IMR-90 (cell line): ENCODE measurements around the gene SYTL2. TPM values are rescaled to one million over a fixed set of nuclear protein-coding genes. Genes with fewer than 3 reads are reported as not detected.

Experiments
- ATAC-seq: fragments of 200-7000 bp; cut with Tn5 transposase; 2 replicates; pipeline ENCODE4 v1.9.1; 2020; ENCODE audit warnings: low read depth, mild to moderate bottlenecking, moderate library complexity
- BruUV-seq: library from RNA; stranded (reverse); fragments of 400-500 nt; replicated peaks from 2 replicates; lab custom pipeline; 2021; lab: Mats Ljungman, UMichigan
- CTCF ChIA-PET: fragments of 300-600 bp; formaldehyde crosslinking; extraction: SDS; loops from one replicate; lab custom pipeline; 2021; ENCODE audit warnings: antibody characterized with exemption; lab: Yijun Ruan, JAX
- POLR2A ChIA-PET: fragments of 300-600 bp; sonication (Branson Sonifier 250); formaldehyde crosslinking; loops from one replicate; lab custom pipeline; 2022; ENCODE audit warnings: antibody characterized with exemption; ENCODE audit not compliant: unreplicated experiment; lab: Charles Lee
- DNase-seq: peaks from one replicate; pipeline ENCODE4 v3.0.0; 2013
- H2AFZ ChIP-seq: replicated peaks from 2 replicates; pipeline ENCODE3; 2013; ENCODE audit warnings: low read length, mild to moderate bottlenecking; ENCODE audit not compliant: poor library complexity
- H2AK5ac ChIP-seq: 2 replicates; pipeline ENCODE4 v1.6.1; 2013; ENCODE audit warnings: low read depth, low read length, inconsistent platforms
- H2AK9ac ChIP-seq: replicated peaks from 2 replicates; pipeline ENCODE3; 2013; ENCODE audit warnings: mild to moderate bottlenecking, low read depth, low read length, moderate library complexity; ENCODE audit not compliant: poor library complexity
- H2BK120ac ChIP-seq: 2 replicates; pipeline ENCODE4 v1.6.1; 2013; ENCODE audit warnings: low read depth, low read length, inconsistent platforms
- H2BK15ac ChIP-seq: 3 replicates; pipeline ENCODE4 v1.6.1; 2013; ENCODE audit warnings: low read depth, low read length, inconsistent platforms
- H2BK20ac ChIP-seq: 2 replicates; pipeline ENCODE4 v1.6.1; 2013; ENCODE audit warnings: low read depth, mild to moderate bottlenecking, inconsistent platforms, low read length, moderate library complexity
- H2BK5ac ChIP-seq: 2 replicates; pipeline ENCODE4 v1.6.1; 2013; ENCODE audit warnings: mild to moderate bottlenecking, low read depth, low read length, inconsistent platforms; ENCODE audit not compliant: poor library complexity, severe bottlenecking
- H3K14ac ChIP-seq: replicated peaks from 2 replicates; pipeline ENCODE4 v1.6.1; 2013; ENCODE audit warnings: low read depth, low read length, inconsistent platforms
- H3K18ac ChIP-seq: 2 replicates; pipeline ENCODE4 v1.6.1; 2013; ENCODE audit warnings: low read depth, low read length, control low read depth
- H3K23ac ChIP-seq: 2 replicates; pipeline ENCODE4 v1.6.1; 2013; ENCODE audit warnings: low read depth, low read length, inconsistent platforms
- H3K27ac ChIP-seq: 2 replicates; pipeline ENCODE4 v1.5.1; 2013; ENCODE audit warnings: mild to moderate bottlenecking, control low read depth, low read length; ENCODE audit not compliant: insufficient read depth
- H3K27me3 ChIP-seq: 2 replicates; pipeline ENCODE4 v1.6.1; 2013; ENCODE audit warnings: low read length; ENCODE audit not compliant: control insufficient read depth, insufficient read depth
- H3K36me3 ChIP-seq: 2 replicates; pipeline ENCODE4 v1.6.1; 2013; ENCODE audit warnings: low read length, mixed read lengths; ENCODE audit not compliant: control insufficient read depth, insufficient read depth
- H3K4ac ChIP-seq: 2 replicates; pipeline ENCODE4 v1.6.1; 2013; ENCODE audit warnings: low read depth, low read length, inconsistent platforms
- H3K4me1 ChIP-seq: 2 replicates; pipeline ENCODE4 v1.6.1; 2013; ENCODE audit warnings: low read length, mixed read lengths; ENCODE audit not compliant: control insufficient read depth, insufficient read depth
- H3K4me2 ChIP-seq: 2 replicates; pipeline ENCODE4 v1.6.1; 2013; ENCODE audit warnings: low read depth, mild to moderate bottlenecking, control low read depth, low read length, moderate library complexity
- H3K4me3 ChIP-seq: 2 replicates; pipeline ENCODE4 v1.5.1; 2013; ENCODE audit warnings: low read depth, mild to moderate bottlenecking, control low read depth, low read length, moderate library complexity; ENCODE audit not compliant: insufficient read depth
- H3K56ac ChIP-seq: 2 replicates; pipeline ENCODE4 v1.6.1; 2013; ENCODE audit warnings: low read length, inconsistent platforms; ENCODE audit not compliant: insufficient read depth; ENCODE audit errors: extremely low read depth
- H3K79me1 ChIP-seq, 2 experiments: 2 replicates each; pipeline ENCODE4 v1.6.1; 2013; ENCODE audit warnings: low read length in 2 of 2, inconsistent platforms in 1 of 2, low read depth in 1 of 2
- H3K9ac ChIP-seq: 2 replicates; pipeline ENCODE4 v1.6.1; 2013; ENCODE audit warnings: low read depth, low read length, control low read depth
- H3K9me1 ChIP-seq: 2 replicates; pipeline ENCODE4 v1.6.1; 2013; ENCODE audit warnings: low read length, inconsistent platforms; ENCODE audit not compliant: insufficient read depth
- H3K9me3 ChIP-seq: 2 replicates; pipeline ENCODE4 v1.6.1; 2013; ENCODE audit warnings: low read length; ENCODE audit not compliant: control insufficient read depth, insufficient read depth
- H4K20me1 ChIP-seq: 2 replicates; pipeline ENCODE4 v1.6.1; 2013; ENCODE audit warnings: low read length, inconsistent platforms; ENCODE audit not compliant: insufficient read depth
- H4K5ac ChIP-seq: 2 replicates; pipeline ENCODE4 v1.6.1; 2013; ENCODE audit warnings: mild to moderate bottlenecking, low read depth, low read length, control low read depth
- H4K8ac ChIP-seq, 2 experiments: 2 replicates each; pipeline ENCODE4 v1.6.1; 2013; ENCODE audit warnings: low read depth in 2 of 2, low read length in 2 of 2, control low read depth in 1 of 2, inconsistent platforms in 1 of 2
- H4K91ac ChIP-seq: 2 replicates; pipeline ENCODE4 v1.6.1; 2013; ENCODE audit warnings: low read depth, low read length, inconsistent platforms; ENCODE audit not compliant: insufficient read depth
- BHLHE40 ChIP-seq: fragments of 150-350 bp; IDR thresholded peaks from 2 replicates; pipeline ENCODE4 v1.6.1; 2016; ENCODE audit warnings: mild to moderate bottlenecking, low read depth, low read length
- CEBPB ChIP-seq: IDR thresholded peaks from 2 replicates; pipeline ENCODE4 v1.6.1; 2012; ENCODE audit warnings: low read depth, low read length, improper control_type of control experiment
- CHD1 ChIP-seq: IDR thresholded peaks from 2 replicates; pipeline ENCODE4 v1.6.1; 2012; ENCODE audit warnings: low read depth, low read length, improper control_type of control experiment
- CTCF ChIP-seq: conservative IDR thresholded peaks from 2 replicates; pipeline ENCODE4 v1.5.1; 2012; ENCODE audit warnings: mild to moderate bottlenecking, low read depth, low read length, improper control_type of control experiment
- ELK1 ChIP-seq: fragments of 150-350 bp; IDR thresholded peaks from 2 replicates; pipeline ENCODE4 v1.6.1; 2016; ENCODE audit warnings: low read depth, mild to moderate bottlenecking, low read length, moderate library complexity, borderline replicate concordance
- FOS ChIP-seq: fragments of 150-350 bp; IDR thresholded peaks from 2 replicates; pipeline ENCODE4 v1.6.1; 2016; ENCODE audit warnings: low read depth, low read length
- MAFK ChIP-seq: IDR thresholded peaks from 2 replicates; pipeline ENCODE4 v1.6.1; 2012; ENCODE audit warnings: low read depth, low read length, improper control_type of control experiment
- MAZ ChIP-seq: IDR thresholded peaks from 2 replicates; pipeline ENCODE4 v1.6.1; 2012; ENCODE audit warnings: low read depth, mild to moderate bottlenecking, low read length, improper control_type of control experiment, moderate library complexity, borderline replicate concordance
- MXI1 ChIP-seq: IDR thresholded peaks from 2 replicates; pipeline ENCODE4 v1.6.1; 2012; ENCODE audit warnings: low read depth, mild to moderate bottlenecking, low read length, moderate library complexity, borderline replicate concordance
- NFE2L2 ChIP-seq: fragments of 150-350 bp; IDR thresholded peaks from 2 replicates; pipeline ENCODE4 v1.6.1; 2016; ENCODE audit warnings: low read depth, mild to moderate bottlenecking, low read length
- POLR2A ChIP-seq: IDR thresholded peaks from 2 replicates; pipeline ENCODE4 v1.6.1; 2012; ENCODE audit warnings: mild to moderate bottlenecking, low read depth, low read length
- RAD21 ChIP-seq: IDR thresholded peaks from 2 replicates; pipeline ENCODE4 v1.6.1; 2012; ENCODE audit warnings: low read length, improper control_type of control experiment
- RCOR1 ChIP-seq: IDR thresholded peaks from 2 replicates; pipeline ENCODE4 v1.6.1; 2012; ENCODE audit warnings: mild to moderate bottlenecking, low read length, improper control_type of control experiment; ENCODE audit not compliant: insufficient replicate concordance
- RFX5 ChIP-seq: IDR thresholded peaks from 2 replicates; pipeline ENCODE4 v1.8.0; 2012; ENCODE audit warnings: low read depth, mild to moderate bottlenecking, low read length, moderate library complexity
- SMC3 ChIP-seq: fragments of 150-350 bp; IDR thresholded peaks from 2 replicates; pipeline ENCODE4 v1.6.1; 2016; ENCODE audit warnings: low read depth, mild to moderate bottlenecking, antibody characterized with exemption, low read length, moderate library complexity
- USF2 ChIP-seq: fragments of 150-350 bp; IDR thresholded peaks from 2 replicates; pipeline ENCODE4 v1.6.1; 2017; ENCODE audit warnings: mild to moderate bottlenecking, antibody characterized with exemption, low read length, low read depth
- WGBS, 2 experiments: methylation state at CpG; one replicate each; pipeline versions ENCODE4 v1.1.5 to v1.1.7; 2013; ENCODE audit warnings: missing lambda C conversion rate in 2 of 2; ENCODE audit not compliant: insufficient read length in 1 of 2; ENCODE audit errors: extremely low coverage in 2 of 2; 5-methylcytosine and 5-hydroxymethylcytosine counted together
- dilution Hi-C: fragments of 300-500 bp; cut with HindIII; formaldehyde crosslinking; loops from one replicate; pipeline ENCODE4 v1.14.3; 2018; ENCODE audit warnings: low sequenced_read_pairs; ENCODE audit not compliant: unreplicated experiment
- in situ Hi-C: fragments of 300-500 bp; cut with MboI; formaldehyde crosslinking; loops from 3 replicates; pipeline ENCODE4 v1.14.3; 2019; ENCODE audit warnings: low sequenced_read_pairs, inconsistent platforms, mixed read lengths
- intact Hi-C: fragments of 100-400 bp; cut with micrococcal nuclease; formaldehyde crosslinking; loops from 2 replicates; pipeline ENCODE4 v1.10.0; 2022
- polyA plus RNA-seq, 3 experiments: library from polyadenylated mRNA; depleted of rRNA; stranded (reverse); fragments of >200 nt; gene quantifications; 2 replicates each; pipeline ENCODE4 v1.2.3, GENCODE V29; 2012; ENCODE audit warnings: low replicate concordance in 1 of 3
- total RNA-seq: library from RNA; depleted of rRNA; stranded (reverse); fragments of >200 nt; gene quantifications from 2 replicates; pipeline ENCODE4 v1.2.3, GENCODE V29; 2012

SYTL2 gene
- total and polyA plus RNA-seq, 2 of the 4 experiments (the other 2 are of a cell fraction), result 45.2 to 70.0 TPM

- Histone ChIP-seq H2AK5ac (no peak overlapping the region), H3K9ac (no peak overlapping the region), H4K91ac (no peak overlapping the region), H3K27me3 (no peaks in the 10 kb centered on the region), H3K4ac (no peak overlapping the region), H4K8ac (0 out of 4 replicates have a peak overlapping the region, but pooled peaks of 1 of the 2 experiments have one; percentile 29), H4K20me1 (no peaks in the 10 kb centered on the region), H2BK15ac (0 out of 3 replicates have a peak overlapping the region, but pooled peaks have one; percentile 30), H2AFZ (no peak overlapping the region), H2BK120ac (no peak overlapping the region), H3K9me1 (peaks cover 3% of the 10 kb centered on the region), H2BK20ac (no peak overlapping the region), H2AK9ac (no peak overlapping the region), H3K56ac (no peak overlapping the region), H3K18ac (no peak overlapping the region), H2BK5ac (no peak overlapping the region), H4K5ac (no peak overlapping the region), H3K14ac (0 out of 2 replicates have a peak overlapping the region, but pooled peaks have one; percentile 43), H3K4me3 (no peak overlapping the region), H3K23ac (0 out of 2 replicates have a peak overlapping the region, but pooled peaks have one; percentile 39), H3K36me3 (peaks cover 18% of the 10 kb centered on the region), H3K4me2 (peak overlapping the region; percentile 4), H3K79me1 (peaks cover 7 to 16% of the 10 kb centered on the region in 2 experiments; a peak in 3 of 4 replicates), H3K27ac (no peak overlapping the region), H3K9me3 (no peaks in the 10 kb centered on the region), H3K4me1 (peaks cover 2% of the 10 kb centered on the region; the same call in 1 of the 2 replicates)
- DNase-seq (peak; percentile 56), ATAC-seq (peak; percentile 65)
- no CpG with 5 or more reads among the region's 5 CpGs for WGBS, 2 experiments
- in situ Hi-C loops (no loop called here), dilution Hi-C loops (no loop called here), intact Hi-C loops (no loop called here)
- BruUV-seq, result no TSS peak
- TF ChIP-seq RCOR1, result no peak
- no peak for TF ChIP-seq MAFK
- TF ChIP-seq CHD1, result no peak
- no peak for TF ChIP-seq MAZ
- TF ChIP-seq MXI1, result no peak
- no peak for TF ChIP-seq RFX5
- no peak for TF ChIP-seq NFE2L2
- no peak for TF ChIP-seq POLR2A
- no peak for TF ChIP-seq FOS
- TF ChIP-seq USF2, result no peak
- no peak for TF ChIP-seq CTCF
- TF ChIP-seq ELK1, result no peak
- TF ChIP-seq SMC3, result no peak
- no peak for TF ChIP-seq RAD21
- TF ChIP-seq CEBPB, result no peak
- TF ChIP-seq BHLHE40, result no peak
- ChIA-PET POLR2A (no interaction called here), CTCF (interaction anchor here (0.9 kb wide), 1 partner anchor 115 kb away, joined by 4 read pairs; no protein-coding TSS in a partner anchor)
Observed at GRCh38 chr11:85710917-85711316, 100.0 kb downstream of the SYTL2 start.
